Upper lobe of left lung (tissue), 4 donors: ENCODE measurements around the gene SPSB3.

Experiments used
- CTCF ChIP-seq, 6 experiments: fragments of 450-650 bp in 4 of 6; fragments of 200-600 bp in 2 of 6; sonication (generic) in 2 of 6; IDR thresholded peaks; one replicate each; pipeline ENCODE4 v1.5.1; 2016 to 2019; ENCODE audit warnings: antibody characterized with exemption in 6 of 6
- EP300 ChIP-seq, 4 donors: sonication (generic); formaldehyde crosslinking; IDR thresholded peaks; one replicate each; pipeline ENCODE4 v1.5.1; 2017; ENCODE audit warnings: antibody characterized with exemption in 4 of 4, control low read depth in 2 of 4
- POLR2A ChIP-seq, 4 donors: fragments of 450-650 bp; IDR thresholded peaks; one replicate each; pipeline ENCODE4 v1.5.1; 2016 to 2017; ENCODE audit warnings: antibody characterized with exemption in 4 of 4, mild to moderate bottlenecking in 2 of 4

DNA sequence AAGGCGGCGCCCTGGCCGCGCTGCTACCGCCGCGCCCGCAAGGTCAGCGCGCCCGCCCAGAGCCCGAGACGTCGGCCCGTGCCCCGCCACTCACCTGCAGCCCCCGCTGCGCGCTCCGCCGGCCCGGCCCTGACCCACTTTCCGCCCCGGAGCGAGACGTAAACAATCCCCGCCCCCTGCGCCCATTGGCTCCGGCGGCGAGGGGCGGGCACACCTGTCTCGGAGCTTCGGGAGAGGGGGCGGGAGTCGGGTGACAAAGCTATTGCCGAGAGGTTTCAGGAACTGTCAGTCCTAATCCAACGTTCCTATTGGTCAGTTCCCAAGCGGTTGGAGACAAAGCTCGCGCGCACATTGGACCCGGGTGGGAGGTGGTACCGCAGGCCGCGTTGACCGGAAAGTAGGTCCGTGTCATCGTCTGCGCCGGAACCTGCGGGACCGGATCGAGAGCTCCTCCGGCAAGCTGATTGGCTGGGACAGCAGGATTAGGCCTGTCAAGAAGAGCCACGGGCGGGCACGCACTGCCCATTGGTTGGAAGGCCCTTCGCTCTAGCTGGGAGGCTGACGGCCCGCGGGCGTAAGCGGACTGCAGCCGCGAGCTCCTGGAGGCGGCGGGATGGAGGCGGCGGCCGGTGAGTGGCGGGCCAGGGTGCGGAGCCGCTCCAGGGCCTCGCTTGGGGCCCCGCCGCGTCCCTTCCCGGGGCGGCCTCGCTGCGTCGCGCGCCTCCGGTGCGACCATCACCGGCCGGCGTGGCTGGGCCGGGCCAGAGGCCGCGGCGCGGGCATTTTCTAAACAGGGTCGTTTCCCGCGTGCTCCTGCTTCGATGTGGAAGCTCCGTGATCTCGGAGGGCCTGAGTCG, at the start of gene SPSB3, which contains the start of gene NUBP2:
- peak in 2 of 6 experiments; percentile 24 to 36 for TF ChIP-seq CTCF (IDR thresholded peaks at IDR 0.05)
- TF ChIP-seq EP300 (IDR thresholded peaks at IDR 0.05), result peak in 1 of 4 donors; percentile 58
- TF ChIP-seq POLR2A (IDR thresholded peaks at IDR 0.05), result peak in 3 of 4 donors; percentile 24 to 88 (median 71)
